GM18951 (cell line): ENCODE measurements around the gene PRRT3.
"Not testable (repeated sequence)": the region's sequence is repeated elsewhere in the genome, so short reads cannot be mapped to it uniquely, and the experiment has no call there.

ENCODE experiments used
- POLR2A ChIP-seq: IDR thresholded peaks from 4 replicates; pipeline ENCODE4 v1.6.1; 2011; ENCODE audit warnings: mild to moderate bottlenecking; ENCODE audit not compliant: insufficient read length, insufficient read depth; ENCODE audit errors: extremely low read depth
- in situ Hi-C: fragments of 300-500 bp; cut with MboI; formaldehyde crosslinking; loops from one replicate; pipeline ENCODE4 v1.12.0; 2022; ENCODE audit warnings: low sequenced_read_pairs, mixed read lengths, inconsistent platforms; ENCODE audit not compliant: unreplicated experiment

Gene PRRT3

GRCh38 chr3:9940746-9941145, 11.5 kb downstream of the PRRT3 start:
- in situ Hi-C loops, result no loop called here
- no peak for TF ChIP-seq POLR2A

GRCh38 chr3:9939906-9940305, 12.3 kb downstream of the PRRT3 start:
- in situ Hi-C loops, result not testable (repeated sequence)

- no peak for TF ChIP-seq POLR2A
- in situ Hi-C loops, result no loop called here
Observed at GRCh38 chr3:9938966-9939365, 13.2 kb downstream of the PRRT3 start.

GRCh38 chr3:9937486-9938238, 14.5 kb downstream of the PRRT3 start:
- TF ChIP-seq POLR2A, result no peak
- in situ Hi-C loops, result no loop called here

- TF ChIP-seq POLR2A, result no peak
Observed at GRCh38 chr3:9935966-9936510, 16.2 kb downstream of the PRRT3 start.

GRCh38 chr3:9934993-9935392, 17.2 kb downstream of the PRRT3 start:
- in situ Hi-C loops, result no loop called here
- no peak for TF ChIP-seq POLR2A

More at GRCh38 chr3:9935966-9936510, 16.2 kb downstream of the PRRT3 start:
- in situ Hi-C loops, result no loop called here

- TF ChIP-seq POLR2A, result no peak
- in situ Hi-C loops, result no loop called here
Observed at GRCh38 chr3:9934235-9934621, 18.0 kb downstream of the PRRT3 start.

GRCh38 chr3:9933561-9934234, 18.5 kb downstream of the PRRT3 start, which contains the start of gene CRELD1:
TSS of gene CRELD1 (plus strand) at chr3:9933834. CDS start at chr3:9934439, 605 bp downstream.
- in situ Hi-C loops, result no loop called here
- peak; percentile 84 for TF ChIP-seq POLR2A

- in situ Hi-C loops, result no loop called here
- peak; percentile 34 for TF ChIP-seq POLR2A
Observed at GRCh38 chr3:9932843-9933560, 19.2 kb downstream of the PRRT3 start.

- no peak for TF ChIP-seq POLR2A
Observed at GRCh38 chr3:9932535-9932842, 19.7 kb downstream of the PRRT3 start.

GRCh38 chr3:9930804-9931418, 21.3 kb downstream of the PRRT3 start:
- in situ Hi-C loops, result no loop called here
- no peak for TF ChIP-seq POLR2A

More at GRCh38 chr3:9932535-9932842, 19.7 kb downstream of the PRRT3 start:
- in situ Hi-C loops, result no loop called here

- no peak for TF ChIP-seq POLR2A
- in situ Hi-C loops, result no loop called here
Observed at GRCh38 chr3:9928158-9928557, 24.1 kb downstream of the PRRT3 start.
